Femur (tissue), 1 donor: ENCODE data around the gene IFIT5.
"Not testable (repeated sequence)": the region's sequence is repeated elsewhere in the genome, so short reads cannot be mapped to it uniquely, and the experiment has no call there.

Source experiments
- DNase-seq: peaks from one replicate; pipeline ENCODE4 v3.0.0-alpha.2; 2017

The IFIT5 gene

DNA sequence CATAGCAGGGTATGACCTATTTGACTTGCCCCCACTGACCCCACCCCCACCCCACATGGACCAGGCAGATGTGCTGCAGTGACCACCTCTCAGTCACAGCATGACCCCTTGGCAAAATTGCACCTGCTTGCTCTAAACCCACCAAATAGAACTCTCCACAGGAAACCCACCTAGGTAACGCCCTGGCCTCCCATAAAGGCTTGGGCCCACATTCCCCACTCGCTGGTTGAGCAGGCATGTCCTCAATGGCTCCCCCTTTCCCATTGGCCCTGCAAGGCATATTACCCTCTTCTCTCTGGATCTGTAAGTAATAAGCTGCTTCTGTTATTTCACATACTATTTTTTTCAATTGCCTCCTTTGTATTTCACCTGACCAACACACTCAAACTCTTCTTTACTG is 19.2 kb upstream of the IFIT5 start:
- DNase-seq: no peak

DNA sequence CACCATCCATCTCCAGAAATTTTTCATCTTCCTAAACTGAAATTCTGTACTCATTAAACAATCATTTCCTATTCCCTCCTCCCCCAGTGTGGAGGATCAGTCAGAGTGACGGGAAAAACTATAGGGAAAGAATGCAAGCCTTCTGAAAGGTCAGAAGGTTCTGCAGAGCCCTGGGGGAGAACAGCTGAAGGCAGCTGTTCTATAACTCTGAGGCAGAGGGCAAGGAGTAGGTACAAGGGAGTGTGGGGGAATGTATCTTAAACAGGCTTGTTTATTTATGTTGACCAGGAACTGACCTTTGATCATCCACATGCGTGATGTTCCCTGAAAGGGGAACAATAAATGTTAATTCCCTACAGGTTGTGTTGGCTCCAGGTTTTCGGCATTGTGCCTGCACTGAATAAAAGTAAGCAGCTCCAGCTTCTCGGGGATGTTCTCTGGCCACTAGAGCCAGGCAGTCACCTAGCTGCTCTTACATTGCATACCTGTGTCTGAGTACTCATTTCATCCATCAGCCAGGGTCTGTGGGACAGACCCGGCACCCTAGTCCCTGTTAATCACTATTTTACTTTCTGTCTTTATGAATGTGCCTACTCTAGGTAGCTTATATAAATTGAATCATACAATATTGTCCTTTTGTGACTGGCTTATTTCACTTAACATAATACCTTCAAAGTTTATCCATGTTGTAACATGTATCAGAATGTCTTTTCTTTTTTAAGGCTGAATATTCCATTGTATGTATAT is 16.2 kb upstream of the IFIT5 start:
- DNase-seq: no peak

DNA sequence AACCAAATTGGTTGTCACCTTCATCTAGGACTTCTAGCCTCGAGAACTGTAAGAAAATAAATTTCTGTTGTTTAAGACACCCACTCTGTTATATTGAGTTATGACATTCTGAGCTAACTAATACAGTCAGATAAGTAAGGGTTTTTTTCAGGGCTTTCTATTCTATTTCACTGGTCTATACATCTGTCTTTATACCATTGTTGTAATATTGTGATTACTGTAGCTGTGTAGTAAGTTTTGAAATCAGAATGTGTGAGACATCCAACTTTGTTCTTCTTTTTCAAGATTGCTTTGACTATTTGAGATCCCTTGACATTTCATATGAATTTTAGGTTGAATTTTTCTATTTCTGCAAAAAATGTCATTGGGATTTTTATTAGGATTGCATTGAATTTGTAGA is 14.4 kb upstream of the IFIT5 start:
- DNase-seq: no peak

DNA sequence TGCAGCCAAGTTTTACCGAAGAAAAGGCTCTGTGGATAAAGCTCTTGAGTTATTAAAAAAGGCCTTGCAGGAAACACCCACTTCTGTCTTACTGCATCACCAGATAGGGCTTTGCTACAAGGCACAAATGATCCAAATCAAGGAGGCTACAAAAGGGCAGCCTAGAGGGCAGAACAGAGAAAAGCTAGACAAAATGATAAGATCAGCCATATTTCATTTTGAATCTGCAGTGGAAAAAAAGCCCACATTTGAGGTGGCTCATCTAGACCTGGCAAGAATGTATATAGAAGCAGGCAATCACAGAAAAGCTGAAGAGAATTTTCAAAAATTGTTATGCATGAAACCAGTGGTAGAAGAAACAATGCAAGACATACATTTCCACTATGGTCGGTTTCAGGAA is 11.3 kb upstream of the IFIT5 start:
- no peak for DNase-seq

DNA sequence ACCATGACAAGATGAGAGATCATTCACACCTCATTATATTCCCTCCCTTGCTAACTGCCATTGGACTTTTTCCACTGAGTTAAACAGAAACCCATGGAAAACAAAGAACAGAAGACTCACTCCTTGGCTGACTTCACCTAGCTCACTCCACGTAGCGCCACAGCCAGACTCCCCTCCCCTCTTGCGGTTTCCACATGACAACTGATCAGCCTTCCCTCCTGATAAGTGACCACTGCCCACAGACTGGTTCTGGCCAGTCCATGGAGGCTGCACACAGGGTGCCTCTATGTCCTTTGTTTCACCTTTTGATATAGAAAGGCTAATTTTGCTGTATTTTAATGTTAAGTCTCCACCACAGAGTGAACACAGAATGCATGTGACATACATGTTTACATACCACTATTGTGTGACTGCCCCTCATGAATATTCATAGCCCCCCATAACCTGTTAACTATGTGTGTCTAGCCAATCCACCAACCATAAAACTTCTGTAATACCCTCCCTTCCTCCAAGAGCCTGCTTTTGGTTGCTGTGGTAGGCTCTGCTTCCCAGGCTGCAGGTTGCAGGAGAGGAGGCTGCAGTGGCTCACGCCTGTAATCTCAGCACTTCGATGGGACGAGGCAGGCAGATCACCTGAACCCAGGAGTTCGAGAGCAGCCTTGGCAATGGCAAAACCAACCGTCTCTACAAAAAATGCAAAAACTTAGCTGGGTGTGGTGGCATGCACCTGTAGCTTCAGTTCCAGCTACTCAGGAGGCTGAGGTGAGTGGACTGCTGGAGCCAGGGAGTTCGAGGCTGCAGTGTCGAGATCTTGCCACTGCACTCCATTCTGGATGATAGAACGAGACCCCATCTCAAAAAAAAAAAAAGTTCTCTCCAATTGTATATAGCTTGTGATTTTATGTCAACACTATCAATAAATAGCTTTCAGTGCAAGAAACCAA is 10.0 kb upstream of the IFIT5 start:
- no peak for DNase-seq

DNA sequence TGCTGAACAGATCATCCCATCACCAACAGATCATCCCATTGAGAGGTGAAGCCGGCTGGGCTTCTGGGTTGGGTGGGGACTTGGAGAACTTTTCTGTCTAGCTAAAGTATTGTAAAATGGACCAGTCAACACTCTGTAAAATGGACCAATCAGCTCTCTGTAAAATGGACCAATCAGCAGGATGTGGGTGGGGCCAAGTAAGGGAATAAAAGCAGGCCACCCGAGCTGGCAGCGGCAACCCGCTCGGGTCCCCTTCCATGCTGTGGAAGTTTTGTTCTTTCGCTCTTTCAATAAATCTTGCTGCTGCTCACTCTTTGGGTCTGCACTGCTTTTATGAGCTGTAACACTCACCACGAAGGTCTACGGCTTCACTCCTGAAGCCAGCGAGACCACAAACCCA is 8.2 kb upstream of the IFIT5 start:
- DNase-seq: not testable (repeated sequence)

DNA sequence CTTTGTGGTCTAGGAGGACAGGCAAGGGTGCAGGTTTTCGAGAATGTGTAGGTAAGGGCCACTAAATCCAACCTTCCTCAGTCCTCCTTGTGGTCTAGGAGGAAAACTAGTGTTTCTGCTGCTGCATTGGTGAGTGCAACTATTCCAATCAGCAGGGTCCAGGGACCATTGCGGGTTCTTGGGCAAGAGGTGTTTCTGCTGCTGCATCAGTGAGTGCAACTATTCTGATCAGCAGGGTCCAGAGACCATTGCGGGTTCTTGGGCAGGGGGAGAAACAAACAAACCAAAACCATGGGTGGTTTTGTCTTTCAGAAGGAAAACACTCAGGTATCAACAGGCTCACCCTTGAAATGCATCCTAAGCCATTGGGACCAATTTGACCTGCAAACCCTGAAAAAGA is 6.6 kb upstream of the IFIT5 start:
- DNase-seq: not testable (repeated sequence)

DNA sequence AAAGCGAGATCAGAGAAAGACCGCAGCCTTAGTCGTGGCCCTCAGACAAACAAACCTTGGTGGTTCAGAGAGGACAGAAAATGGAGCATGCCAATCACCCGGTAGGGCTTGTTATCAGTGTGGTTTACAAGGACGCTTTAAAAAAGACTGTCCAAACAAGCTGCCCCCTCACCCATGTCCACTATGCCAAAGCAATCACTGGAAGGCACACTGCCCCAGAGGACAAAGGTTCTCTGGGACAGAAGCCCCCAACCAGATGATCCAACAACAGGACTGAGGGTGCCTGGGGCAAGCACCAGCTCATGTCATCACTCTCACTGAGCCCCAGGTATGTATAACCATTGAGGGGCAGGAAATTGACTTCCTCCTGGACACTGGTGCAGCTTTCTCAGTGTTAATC is 5.1 kb upstream of the IFIT5 start:
- DNase-seq: not testable (repeated sequence)

DNA sequence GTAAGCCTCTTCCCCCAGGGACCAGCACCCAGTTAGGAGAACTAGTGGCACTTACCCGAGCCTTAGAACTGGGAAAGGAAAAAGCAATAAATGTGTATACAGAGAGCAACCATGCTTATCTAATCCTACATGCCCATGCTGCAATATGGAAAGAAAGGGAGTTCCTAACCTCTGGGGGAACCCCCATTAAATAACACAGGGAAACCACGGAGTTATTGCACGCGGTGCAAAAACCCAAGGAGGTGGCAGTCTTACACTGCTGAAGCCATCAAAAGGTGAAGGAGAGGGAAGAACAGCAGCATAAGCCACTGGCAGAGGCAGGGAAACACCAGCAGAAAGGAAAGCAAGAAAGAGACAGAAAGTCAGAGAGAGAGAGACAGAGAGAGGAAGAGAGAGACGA is 3.8 kb upstream of the IFIT5 start:
- DNase-seq: not testable (repeated sequence)

DNA sequence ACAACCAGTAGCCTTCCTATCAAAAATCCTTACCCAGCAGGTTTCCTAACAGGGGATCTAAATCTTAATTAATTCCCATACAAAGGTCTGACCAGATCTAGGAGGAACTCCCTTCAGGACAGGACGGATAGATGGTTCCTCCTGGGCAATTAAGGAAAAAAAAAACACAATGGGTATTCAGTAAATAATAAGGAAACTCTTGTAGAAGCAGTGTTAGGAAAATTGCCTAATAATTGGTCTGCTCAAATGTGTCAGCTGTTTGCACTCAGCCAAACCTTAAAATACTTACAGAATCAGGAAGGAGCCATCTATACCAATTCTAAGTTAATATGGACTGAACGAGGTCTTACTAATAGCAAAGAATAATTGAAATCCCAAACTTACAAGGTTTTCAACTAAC is 3.2 kb upstream of the IFIT5 start:
- not testable (repeated sequence) for DNase-seq

DNA sequence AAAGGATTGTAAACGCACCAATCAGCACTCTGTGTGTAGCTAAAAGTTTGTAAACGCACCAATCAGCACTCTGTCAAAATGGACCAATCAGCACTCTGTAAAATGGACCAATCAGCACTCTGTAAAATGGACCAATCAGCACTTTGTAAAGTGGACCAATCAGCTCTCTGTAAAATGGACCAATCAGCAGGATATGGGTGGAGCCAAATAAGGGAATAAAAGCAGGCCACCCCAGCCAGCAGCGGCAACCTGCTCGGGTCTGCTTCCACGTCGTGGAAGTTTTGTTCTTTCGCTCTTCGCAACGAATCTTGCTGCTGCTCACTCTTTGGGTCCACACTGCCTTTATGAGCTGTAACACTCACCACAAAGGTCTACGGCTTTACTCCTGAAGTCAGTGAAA is 2.1 kb upstream of the IFIT5 start:
- DNase-seq: not testable (repeated sequence)

DNA sequence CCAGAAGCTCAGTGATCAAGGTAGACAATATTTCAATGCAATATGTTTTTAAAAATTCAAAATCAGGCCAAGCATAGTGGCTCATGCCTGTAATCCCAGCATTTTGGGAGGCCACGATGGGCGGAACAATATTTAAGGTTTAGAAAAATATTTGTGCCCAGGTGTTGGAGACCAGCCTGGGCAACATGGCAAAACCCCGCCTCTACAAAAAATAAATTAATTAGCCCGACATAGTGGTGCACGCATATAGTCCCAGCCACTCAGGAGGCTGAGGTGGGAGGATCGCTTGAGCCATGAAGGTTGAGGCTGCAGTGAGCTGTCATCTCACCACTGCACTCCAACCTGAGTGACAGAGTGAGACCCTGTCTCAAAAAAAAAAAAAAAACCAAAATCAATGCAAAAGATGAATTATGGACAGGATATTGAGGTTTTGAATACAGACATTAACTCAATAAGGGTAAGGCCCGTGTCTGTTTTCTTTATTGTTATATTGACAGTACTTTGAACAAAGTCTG is 913 bp upstream of the IFIT5 start:
- DNase-seq: no peak

DNA sequence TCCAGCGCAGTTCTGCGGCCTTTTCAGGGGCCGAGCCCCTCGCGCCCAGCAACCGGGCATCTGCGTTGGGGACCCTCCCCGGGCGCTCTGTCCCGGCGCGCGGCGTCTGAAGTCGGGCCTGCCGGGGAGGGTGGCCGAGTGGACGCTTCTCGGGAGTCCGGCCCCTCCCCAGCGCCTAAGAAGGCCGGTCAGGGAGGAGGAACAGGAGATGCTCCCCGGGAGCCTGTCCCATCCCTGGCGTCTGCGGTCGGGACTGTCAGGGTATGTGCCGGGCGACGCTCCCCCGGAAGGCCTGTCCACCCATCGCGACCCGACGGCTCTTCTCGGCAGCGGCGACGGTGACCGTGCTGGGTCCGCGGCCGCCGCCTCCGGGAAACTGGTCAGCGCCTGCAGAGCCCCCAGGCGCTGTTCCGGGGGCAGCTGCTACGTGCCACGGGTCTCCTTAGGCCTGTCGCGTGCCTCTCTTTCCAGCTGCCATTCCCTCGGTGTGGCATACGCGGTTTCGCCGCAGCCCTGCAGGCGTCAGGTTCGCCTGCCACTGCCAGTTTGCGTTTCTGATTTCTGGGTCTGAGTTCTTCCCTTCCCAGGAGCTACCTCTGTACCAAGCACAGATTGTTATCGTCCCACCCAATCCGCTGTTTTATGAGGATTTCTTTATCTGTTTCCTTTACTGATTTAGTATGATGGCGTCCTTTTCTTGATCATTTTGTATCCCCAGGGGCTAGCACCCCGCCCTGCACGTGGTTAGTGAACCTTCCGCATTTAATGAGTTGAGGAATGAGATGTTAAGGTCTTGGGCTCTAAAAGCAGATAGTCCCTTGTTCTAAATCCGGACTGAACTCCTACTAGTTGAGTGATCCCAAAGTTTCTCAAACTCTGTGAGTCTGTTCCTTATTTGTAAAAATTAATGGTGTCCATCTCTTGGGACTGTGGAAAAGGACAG is 782 bp downstream of the IFIT5 start:
- peak; percentile 65 for DNase-seq

DNA sequence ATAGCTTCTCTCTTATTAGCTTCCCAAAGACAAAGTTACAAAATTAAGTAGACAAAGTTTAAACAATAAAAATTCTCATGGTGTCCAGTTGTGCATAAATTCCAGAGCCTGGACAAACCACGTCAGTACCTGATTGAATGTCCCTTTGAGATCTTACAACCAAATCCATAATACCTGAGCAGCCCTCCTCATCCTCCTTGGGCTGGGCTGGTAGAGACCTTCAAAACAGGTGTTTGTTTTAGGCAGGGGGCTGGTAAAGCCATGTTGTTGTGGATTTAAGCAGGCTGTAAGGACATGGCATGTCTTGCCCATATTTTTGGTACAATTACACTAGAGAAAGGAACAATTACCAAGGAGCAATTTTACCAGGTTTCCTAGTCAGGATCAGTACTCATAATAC is 2.1 kb downstream of the IFIT5 start:
- no peak for DNase-seq

DNA sequence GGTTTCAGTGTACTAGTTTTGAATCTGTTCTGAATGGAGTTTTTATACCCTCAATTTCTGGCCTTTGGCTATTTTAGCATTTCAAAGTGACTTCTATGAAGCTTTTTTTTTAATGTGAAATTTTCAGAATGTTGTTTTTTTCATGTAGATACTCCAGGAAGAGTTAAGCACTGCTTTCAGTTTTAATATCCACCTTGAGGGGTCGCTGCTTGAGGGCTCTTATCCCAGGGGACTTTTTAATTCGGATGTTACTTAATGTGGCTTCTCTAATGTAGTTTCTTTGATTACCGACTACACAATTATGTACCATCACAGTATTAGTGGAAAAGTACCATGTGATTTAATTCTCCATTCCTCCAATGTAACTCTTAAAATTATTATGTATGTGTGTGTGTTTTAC is 5.2 kb downstream of the IFIT5 start:
- DNase-seq: no peak

DNA sequence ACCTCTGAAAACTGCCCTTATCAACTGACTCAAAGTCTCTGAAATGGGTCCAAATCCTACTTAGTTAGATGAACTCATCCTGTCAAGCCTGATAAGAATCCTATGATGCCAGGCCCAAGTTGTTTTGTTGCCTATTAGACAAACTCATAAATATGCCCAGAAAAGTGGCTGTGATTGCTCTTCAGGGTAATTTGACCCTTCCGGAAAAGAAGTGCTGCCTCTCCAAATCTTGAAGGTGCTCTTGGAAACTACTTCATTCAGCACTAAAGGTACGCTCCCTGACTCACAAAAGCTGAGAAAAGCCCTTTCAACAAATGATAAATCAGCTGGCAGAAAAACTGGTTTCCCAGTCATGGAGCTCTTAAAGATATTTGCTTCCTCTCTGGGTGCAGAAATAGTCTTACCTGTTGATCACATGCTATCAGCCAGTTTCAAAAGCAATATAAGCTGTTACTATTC is 6.7 kb downstream of the IFIT5 start:
- DNase-seq: no peak

DNA sequence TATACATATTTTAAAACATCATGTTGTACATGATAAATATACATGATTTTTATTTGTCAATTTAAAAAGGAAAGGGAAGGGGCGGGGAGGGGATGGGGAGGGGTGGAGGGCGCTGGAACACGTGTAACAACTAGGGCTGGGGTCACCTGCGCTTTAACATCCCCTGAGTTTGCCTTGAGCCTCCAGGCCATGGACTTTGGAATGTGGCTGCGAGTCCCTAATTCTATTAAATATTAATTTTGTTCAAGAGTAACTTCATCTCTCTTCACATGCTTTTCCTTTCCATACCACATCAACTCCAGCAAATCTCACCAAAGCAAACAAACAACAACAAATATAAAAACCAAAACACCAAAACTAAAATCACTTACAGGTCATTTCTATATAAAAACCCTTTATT is 10.6 kb downstream of the IFIT5 start:
- DNase-seq: no peak

DNA sequence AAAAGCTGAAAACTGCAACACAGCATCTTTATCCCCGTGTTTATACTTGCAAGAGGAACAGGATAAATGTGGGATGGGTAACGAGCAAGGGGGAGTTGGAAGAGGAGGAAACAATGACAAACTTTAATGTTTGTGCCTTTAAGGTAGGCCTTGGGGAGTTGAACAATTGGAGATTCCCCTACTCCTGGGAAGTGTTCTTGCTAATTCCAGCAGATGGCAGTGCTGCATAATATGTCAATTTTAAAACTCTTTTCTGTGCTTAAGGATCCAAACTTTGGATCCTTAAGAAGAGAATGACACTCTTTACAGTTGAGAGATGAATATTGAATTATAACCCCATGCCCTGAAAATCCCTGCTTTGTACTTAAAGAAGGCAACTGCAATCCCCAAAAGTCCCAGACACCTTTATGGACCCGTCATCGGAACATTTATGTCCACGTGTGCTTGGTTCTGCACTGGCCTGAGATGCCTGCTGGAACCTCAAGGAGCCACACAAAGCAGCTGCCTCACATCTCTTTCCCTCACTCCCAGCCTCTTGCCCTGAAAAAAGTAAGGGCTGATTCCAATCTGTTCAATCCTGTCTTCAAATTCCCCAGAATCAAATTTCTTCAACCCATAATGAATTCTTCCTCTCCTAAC is 12.0 kb downstream of the IFIT5 start:
- DNase-seq: no peak

DNA sequence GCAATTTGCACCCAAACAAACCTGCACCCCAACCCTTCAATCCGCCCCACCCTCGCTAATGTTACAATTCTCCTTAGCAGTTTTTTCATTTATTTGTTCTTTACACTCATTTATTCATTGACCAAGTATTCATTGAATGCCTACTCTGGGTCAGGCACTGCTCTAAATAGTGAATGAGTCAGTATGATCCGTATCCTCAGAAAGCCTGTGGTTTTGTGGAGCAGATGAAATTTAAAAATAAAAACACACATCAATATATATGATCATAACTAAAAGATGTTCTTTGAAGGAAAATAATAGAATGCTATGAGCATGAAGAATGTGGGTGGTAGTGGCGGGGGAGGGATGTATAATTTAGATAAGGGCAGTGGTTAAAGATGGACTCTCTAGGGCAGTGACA is 13.3 kb downstream of the IFIT5 start:
- no peak for DNase-seq

DNA sequence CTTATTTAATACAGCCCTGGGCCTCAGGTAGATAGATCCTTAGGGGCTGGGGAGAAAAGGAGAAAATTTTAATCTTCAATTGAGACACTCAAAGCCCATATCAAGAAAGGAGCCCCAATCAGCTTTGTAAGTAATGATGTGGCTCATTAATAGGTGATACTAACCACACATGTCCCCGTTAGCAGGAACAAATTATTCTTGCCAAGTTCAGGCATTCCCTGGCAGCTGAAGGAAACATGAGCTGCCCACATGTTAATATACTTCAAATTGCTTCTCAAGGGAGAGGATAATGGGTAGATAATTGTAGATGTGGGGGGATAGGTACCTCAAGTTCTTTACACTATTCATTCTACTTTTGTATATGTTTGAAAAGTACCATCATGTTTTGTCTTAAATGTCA is 14.5 kb downstream of the IFIT5 start:
- no peak for DNase-seq

DNA sequence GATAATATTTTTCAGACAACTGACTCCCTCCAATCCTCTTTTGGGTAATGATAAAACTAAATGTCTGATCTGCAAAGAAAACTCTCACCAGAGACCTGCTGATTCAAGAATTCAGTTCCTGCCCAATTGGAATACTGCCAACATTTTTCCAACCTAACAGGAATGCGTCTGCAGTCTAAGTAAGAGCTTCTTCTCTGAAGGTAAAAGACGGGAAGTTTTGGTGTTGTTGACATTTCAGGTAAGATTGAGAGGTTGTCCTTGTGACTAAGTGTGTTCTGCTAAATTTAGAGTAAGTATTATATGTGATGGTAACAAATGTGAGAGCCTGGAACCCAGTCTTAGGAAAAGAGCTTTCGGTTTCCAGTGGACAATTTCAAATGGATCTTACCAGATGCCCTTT is 17.6 kb downstream of the IFIT5 start:
- DNase-seq: no peak

DNA sequence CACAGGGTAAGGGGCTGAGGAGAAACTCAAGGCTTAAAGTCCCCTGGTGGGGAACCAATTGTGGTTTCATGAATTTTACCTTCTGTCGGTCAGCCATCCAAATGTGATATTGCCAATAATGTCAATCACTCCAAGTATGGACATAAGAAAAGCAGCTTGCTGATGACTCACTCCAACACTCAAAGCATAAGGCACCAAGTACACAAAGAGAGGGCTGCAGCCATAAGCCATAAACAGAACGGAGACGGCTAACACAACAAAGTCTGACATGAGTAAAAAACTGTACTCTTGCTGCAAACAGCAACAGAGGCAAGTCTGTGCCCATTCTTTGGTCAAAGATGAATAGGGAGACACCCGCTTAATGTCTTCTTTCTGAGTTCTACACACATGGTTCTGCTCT is 24.2 kb downstream of the IFIT5 start:
- DNase-seq: no peak
